Activated T-cell treated with anti-CD3 and anti-CD28 coated beads, Interleukin-2, amount 50 U/mL, for 24 hours (primary cell): ENCODE measurements around the gene NPL.

ENCODE experiments used
- DNase-seq: peaks from one replicate; pipeline ENCODE4 v3.0.0-alpha.2; 2020
- H3K27ac Mint-ChIP-seq: 2 replicates; pipeline ENCODE4 v1.8.0; 2020; ENCODE audit warnings: mild to moderate bottlenecking, mixed read lengths
- H3K27me3 Mint-ChIP-seq: 2 replicates; pipeline ENCODE4 v1.8.0; 2020; ENCODE audit warnings: mixed read lengths
- H3K36me3 Mint-ChIP-seq: 2 replicates; pipeline ENCODE4 v1.8.0; 2020; ENCODE audit warnings: low read depth, mixed read lengths
- H3K4me1 Mint-ChIP-seq: 2 replicates; pipeline ENCODE4 v1.8.0; 2020; ENCODE audit warnings: low read depth, mixed read lengths
- H3K4me3 Mint-ChIP-seq: 2 replicates; pipeline ENCODE4 v1.8.0; 2020; ENCODE audit warnings: mild to moderate bottlenecking, moderate library complexity, mixed read lengths
- H3K9me3 Mint-ChIP-seq: 2 replicates; pipeline ENCODE4 v1.8.0; 2020; ENCODE audit warnings: mixed read lengths

Gene NPL

GRCh38 chr1:182857212-182857611 is 67.6 kb downstream of the NPL start:
- no peak overlapping the region for H3K27ac Mint-ChIP-seq
- H3K4me3 Mint-ChIP-seq: no peak overlapping the region

GRCh38 chr1:182860658-182861057 is 71.1 kb downstream of the NPL start:
- Mint-ChIP-seq H3K27me3 (no peaks in the 10 kb centered on the region), H3K9me3 (no peaks in the 10 kb centered on the region), H3K4me1 (peaks cover 57% of the 10 kb centered on the region), H3K27ac (peak overlapping the region; percentile 56), H3K4me3 (no peak overlapping the region), H3K36me3 (peaks cover 95% of the 10 kb centered on the region)
- no peak for DNase-seq

More at GRCh38 chr1:182857212-182857611, 67.6 kb downstream of the NPL start:
- H3K4me1 Mint-ChIP-seq: peaks cover 39% of the 10 kb centered on the region
- DNase-seq: no peak
- no peaks in the 10 kb centered on the region for H3K27me3 Mint-ChIP-seq
- H3K9me3 Mint-ChIP-seq: no peaks in the 10 kb centered on the region
- H3K36me3 Mint-ChIP-seq: peaks cover 99% of the 10 kb centered on the region

GRCh38 chr1:182861994-182862393 is 72.4 kb downstream of the NPL start:
- peaks cover 67% of the 10 kb centered on the region for H3K4me1 Mint-ChIP-seq

GRCh38 chr1:182862827-182863226 is 73.3 kb downstream of the NPL start:
- DNase-seq: no peak
- Mint-ChIP-seq H3K27me3 (no peaks in the 10 kb centered on the region), H3K36me3 (peaks cover 95% of the 10 kb centered on the region), H3K9me3 (no peaks in the 10 kb centered on the region), H3K4me1 (peaks cover 72% of the 10 kb centered on the region), H3K27ac (peak overlapping the region; percentile 91), H3K4me3 (no peak overlapping the region)

More at GRCh38 chr1:182861994-182862393, 72.4 kb downstream of the NPL start:
- H3K27ac Mint-ChIP-seq: peak overlapping the region; percentile 91
- H3K9me3 Mint-ChIP-seq: no peaks in the 10 kb centered on the region
- no peak for DNase-seq
- H3K27me3 Mint-ChIP-seq: no peaks in the 10 kb centered on the region
- H3K36me3 Mint-ChIP-seq: peaks cover 95% of the 10 kb centered on the region
- no peak overlapping the region for H3K4me3 Mint-ChIP-seq

- peaks cover 93% of the 10 kb centered on the region for H3K36me3 Mint-ChIP-seq
- DNase-seq: no peak
- peak overlapping the region; percentile 82 for H3K27ac Mint-ChIP-seq
- H3K9me3 Mint-ChIP-seq: no peaks in the 10 kb centered on the region
- no peak overlapping the region for H3K4me3 Mint-ChIP-seq
- peaks cover 65% of the 10 kb centered on the region for H3K4me1 Mint-ChIP-seq
- H3K27me3 Mint-ChIP-seq: no peaks in the 10 kb centered on the region
These were observed 74.4 kb downstream of the NPL start for GRCh38 chr1:182863940-182864339.

- Mint-ChIP-seq H3K9me3 (no peaks in the 10 kb centered on the region), H3K4me1 (peaks cover 44% of the 10 kb centered on the region), H3K4me3 (no peak overlapping the region), H3K27me3 (no peaks in the 10 kb centered on the region), H3K36me3 (peaks cover 91% of the 10 kb centered on the region), H3K27ac (peak overlapping the region; percentile 62)
- no peak for DNase-seq
These were observed 78.3 kb downstream of the NPL start for GRCh38 chr1:182867861-182868260.

- no peak for DNase-seq
- H3K27ac Mint-ChIP-seq: peak overlapping the region; percentile 72
- peaks cover 49% of the 10 kb centered on the region for H3K4me1 Mint-ChIP-seq
- H3K4me3 Mint-ChIP-seq: no peak overlapping the region
- no peaks in the 10 kb centered on the region for H3K9me3 Mint-ChIP-seq
- H3K27me3 Mint-ChIP-seq: no peaks in the 10 kb centered on the region
- H3K36me3 Mint-ChIP-seq: peaks cover 95% of the 10 kb centered on the region
These were observed 79.7 kb downstream of the NPL start for GRCh38 chr1:182869241-182869666.

- Mint-ChIP-seq H3K4me1 (peaks cover 49% of the 10 kb centered on the region), H3K9me3 (no peaks in the 10 kb centered on the region), H3K4me3 (no peak overlapping the region), H3K27me3 (no peaks in the 10 kb centered on the region), H3K36me3 (peaks cover 95% of the 10 kb centered on the region), H3K27ac (peak overlapping the region; percentile 34)
- DNase-seq: no peak
These were observed 83.3 kb downstream of the NPL start for GRCh38 chr1:182872881-182873280.

- H3K4me3 Mint-ChIP-seq: no peak overlapping the region
- H3K36me3 Mint-ChIP-seq: peaks cover 100% of the 10 kb centered on the region
- peak overlapping the region; percentile 35 for H3K27ac Mint-ChIP-seq
- H3K27me3 Mint-ChIP-seq: no peaks in the 10 kb centered on the region
- no peak for DNase-seq
- H3K9me3 Mint-ChIP-seq: no peaks in the 10 kb centered on the region
- peaks cover 51% of the 10 kb centered on the region for H3K4me1 Mint-ChIP-seq
These were observed 86.3 kb downstream of the NPL start for GRCh38 chr1:182875889-182876288.

GRCh38 chr1:182877331-182877730 is 87.8 kb downstream of the NPL start:
- DNase-seq: no peak
- H3K9me3 Mint-ChIP-seq: no peaks in the 10 kb centered on the region
- H3K4me3 Mint-ChIP-seq: no peak overlapping the region
- H3K27ac Mint-ChIP-seq: peak overlapping the region; percentile 88
- peaks cover 42% of the 10 kb centered on the region for H3K4me1 Mint-ChIP-seq
- H3K36me3 Mint-ChIP-seq: peaks cover 100% of the 10 kb centered on the region
- no peaks in the 10 kb centered on the region for H3K27me3 Mint-ChIP-seq

- no peak for DNase-seq
- H3K27ac Mint-ChIP-seq: peak overlapping the region; percentile 88
- no peaks in the 10 kb centered on the region for H3K9me3 Mint-ChIP-seq
- H3K36me3 Mint-ChIP-seq: peaks cover 100% of the 10 kb centered on the region
- no peaks in the 10 kb centered on the region for H3K27me3 Mint-ChIP-seq
- H3K4me1 Mint-ChIP-seq: peaks cover 41% of the 10 kb centered on the region
- no peak overlapping the region for H3K4me3 Mint-ChIP-seq
These were observed 88.3 kb downstream of the NPL start for GRCh38 chr1:182877842-182878241.
